Measurements from ENCODE around the gene PRSS22. TPM values are rescaled to one million over a fixed set of nuclear protein-coding genes. Genes with fewer than 3 reads are reported as not detected.
A peak's percentile ranks its signal among the peaks of the same experiment; 100 is the strongest.

PRSS22 gene
- total RNA-seq, 1 experiment from 2014 or later = 36.9 TPM

GRCh38 chr16:2896480-2897010, 38.6 kb upstream of the PRSS22 start:
- intact Hi-C loops (cut with micrococcal nuclease) = no loop called here
- no peak for DNase-seq
- Histone ChIP-seq H3F3A (ENCODE audit: low read length, unreplicated experiment) (no peaks in the 10 kb centered on the region), H3K9me2 (replicated peaks; ENCODE audit: low read length) (no peaks in the 10 kb centered on the region), H3K4me3 (ENCODE audit: low read length) (no peak overlapping the region), H4K20me1 (ENCODE audit: low read length) (no peaks in the 10 kb centered on the region), H3K9me3 (ENCODE audit: low read length) (no peaks in the 10 kb centered on the region), H3K36me3 (ENCODE audit: low read depth, low read length) (no peaks in the 10 kb centered on the region), H2AFZ (ENCODE audit: low read length) (no peak overlapping the region), H3K4me2 (ENCODE audit: low read length) (no peak overlapping the region), H3K9ac (ENCODE audit: low read length) (no peak overlapping the region), H3K27ac (ENCODE audit: low read length) (no peak overlapping the region), H3K4me1 (ENCODE audit: insufficient read depth, low read length) (no peaks in the 10 kb centered on the region), H3K27me3 (ENCODE audit: low read length) (no peaks in the 10 kb centered on the region), H3K79me2 (ENCODE audit: low read length) (no peaks in the 10 kb centered on the region)
- BruUV-seq (replicated peaks) = no TSS peak
- CTCF ChIA-PET = no interaction called here
- TF ChIP-seq EZH2 (IDR thresholded peaks at IDR 0.05; ENCODE audit: low read length, unreplicated experiment) = no peak
- TF ChIP-seq EZH2phosphoT487 (IDR thresholded peaks at IDR 0.05; ENCODE audit: borderline replicate concordance, low read length) = no peak
- no peak for TF ChIP-seq CTCF (conservative IDR thresholded peaks at IDR 0.05; ENCODE audit: low read depth, low read length)
- no peak for ATAC-seq
- POLR2A ChIA-PET (ENCODE audit: unreplicated experiment) = no interaction called here

- H3K9me3 ChIP-seq (ENCODE audit: low read length) = no peaks in the 10 kb centered on the region
- intact Hi-C loops (cut with micrococcal nuclease) = no loop called here
- H3K4me2 ChIP-seq (ENCODE audit: low read length) = no peak overlapping the region
- CTCF ChIA-PET = no interaction called here
- no peaks in the 10 kb centered on the region for H4K20me1 ChIP-seq (ENCODE audit: low read length)
- TF ChIP-seq CTCF (conservative IDR thresholded peaks at IDR 0.05; ENCODE audit: low read depth, low read length) (no peak), EZH2phosphoT487 (IDR thresholded peaks at IDR 0.05; ENCODE audit: borderline replicate concordance, low read length) (no peak), EZH2 (IDR thresholded peaks at IDR 0.05; ENCODE audit: low read length, unreplicated experiment) (no peak)
- no peaks in the 10 kb centered on the region for H3K27me3 ChIP-seq (ENCODE audit: low read length)
- no TSS peak for BruUV-seq (replicated peaks)
- POLR2A ChIA-PET (ENCODE audit: unreplicated experiment) = no interaction called here
- no peak for DNase-seq
- H2AFZ ChIP-seq (ENCODE audit: low read length) = no peak overlapping the region
- H3K36me3 ChIP-seq (ENCODE audit: low read depth, low read length) = no peaks in the 10 kb centered on the region
- no peak overlapping the region for H3K9ac ChIP-seq (ENCODE audit: low read length)
- no peak overlapping the region for H3K4me3 ChIP-seq (ENCODE audit: low read length)
- H3K4me1 ChIP-seq (ENCODE audit: insufficient read depth, low read length) = no peaks in the 10 kb centered on the region
- no peaks in the 10 kb centered on the region for H3K79me2 ChIP-seq (ENCODE audit: low read length)
- peak; percentile 33; the same call in 1 of the 2 replicates for ATAC-seq
- H3F3A ChIP-seq (ENCODE audit: low read length, unreplicated experiment) = no peaks in the 10 kb centered on the region
- no peak overlapping the region for H3K27ac ChIP-seq (ENCODE audit: low read length)
- no peaks in the 10 kb centered on the region for H3K9me2 ChIP-seq (replicated peaks; ENCODE audit: low read length)
Observed at GRCh38 chr16:2895813-2896212, 37.8 kb upstream of the PRSS22 start.

GRCh38 chr16:2894231-2894630, 36.3 kb upstream of the PRSS22 start:
- intact Hi-C loops (cut with micrococcal nuclease) = no loop called here
- Histone ChIP-seq H3K4me1 (ENCODE audit: insufficient read depth, low read length) (no peaks in the 10 kb centered on the region), H3K9me2 (replicated peaks; ENCODE audit: low read length) (no peaks in the 10 kb centered on the region), H2AFZ (ENCODE audit: low read length) (no peak overlapping the region), H3K27ac (ENCODE audit: low read length) (no peak overlapping the region), H3F3A (ENCODE audit: low read length, unreplicated experiment) (no peaks in the 10 kb centered on the region), H4K20me1 (ENCODE audit: low read length) (no peaks in the 10 kb centered on the region), H3K4me3 (ENCODE audit: low read length) (no peak overlapping the region), H3K4me2 (ENCODE audit: low read length) (no peak overlapping the region), H3K9me3 (ENCODE audit: low read length) (no peaks in the 10 kb centered on the region), H3K36me3 (ENCODE audit: low read depth, low read length) (no peaks in the 10 kb centered on the region), H3K9ac (ENCODE audit: low read length) (no peak overlapping the region), H3K27me3 (ENCODE audit: low read length) (no peaks in the 10 kb centered on the region), H3K79me2 (ENCODE audit: low read length) (no peaks in the 10 kb centered on the region)
- ChIA-PET CTCF (no interaction called here), POLR2A (ENCODE audit: unreplicated experiment) (no interaction called here)
- no peak for ATAC-seq
- BruUV-seq (replicated peaks) = no TSS peak
- TF ChIP-seq EZH2phosphoT487 (IDR thresholded peaks at IDR 0.05; ENCODE audit: borderline replicate concordance, low read length) (no peak), CTCF (conservative IDR thresholded peaks at IDR 0.05; ENCODE audit: low read depth, low read length) (no peak), EZH2 (IDR thresholded peaks at IDR 0.05; ENCODE audit: low read length, unreplicated experiment) (no peak)
- DNase-seq = no peak
